Right hindlimb (tissue), 1 donor: ENCODE measurements around the gene SLC18B1.
A peak's percentile ranks its signal among the peaks of the same experiment; 100 is the strongest.

Experiments used
- DNase-seq: peaks from one replicate; pipeline ENCODE4 v3.0.0-alpha.2; 2018

Gene SLC18B1

GRCh38 chr6:132797951-132798868, at the start of gene SLC18B1:
Gene SLC18B1, minus strand, starts transcription at chr6:132798637. Its CDS starts 181 bp downstream, at chr6:132798456.
- DNase-seq = peak; percentile 63

- no peak for DNase-seq
Observed at GRCh38 chr6:132843316-132844035, 45.0 kb upstream of the SLC18B1 start.

- DNase-seq = no peak
Observed at GRCh38 chr6:132841966-132842365, 43.5 kb upstream of the SLC18B1 start.

GRCh38 chr6:132832891-132833290, 34.5 kb upstream of the SLC18B1 start:
- no peak for DNase-seq

- peak; percentile 26 for DNase-seq
Observed at GRCh38 chr6:132830334-132830751, 31.9 kb upstream of the SLC18B1 start.

- no peak for DNase-seq
Observed at GRCh38 chr6:132820629-132821381, 22.4 kb upstream of the SLC18B1 start.

- no peak for DNase-seq
Observed at GRCh38 chr6:132819405-132820161, 21.1 kb upstream of the SLC18B1 start.

GRCh38 chr6:132818404-132819359, 20.2 kb upstream of the SLC18B1 start:
- DNase-seq = no peak

GRCh38 chr6:132817554-132818403, 19.3 kb upstream of the SLC18B1 start:
- no peak for DNase-seq

GRCh38 chr6:132816660-132817059, 18.2 kb upstream of the SLC18B1 start:
- no peak for DNase-seq

GRCh38 chr6:132814716-132815570, 16.5 kb upstream of the SLC18B1 start:
- DNase-seq = no peak

GRCh38 chr6:132813173-132813856, 14.9 kb upstream of the SLC18B1 start:
- peak; percentile 63 for DNase-seq

- no peak for DNase-seq
Observed at GRCh38 chr6:132812756-132813172, 14.3 kb upstream of the SLC18B1 start.

- no peak for DNase-seq
Observed at GRCh38 chr6:132812255-132812732, 13.9 kb upstream of the SLC18B1 start.

GRCh38 chr6:132811276-132811675, 12.8 kb upstream of the SLC18B1 start:
- DNase-seq = no peak

GRCh38 chr6:132805548-132805947, 7.1 kb upstream of the SLC18B1 start:
- DNase-seq = no peak

- no peak for DNase-seq
Observed at GRCh38 chr6:132804251-132804650, 5.8 kb upstream of the SLC18B1 start.

GRCh38 chr6:132800656-132801055, 2.2 kb upstream of the SLC18B1 start:
- no peak for DNase-seq
